Kidney epithelial cell (primary cell): ENCODE results near the gene NAPSA. TPM values are rescaled to one million over a fixed set of nuclear protein-coding genes. Genes with fewer than 3 reads are reported as not detected.
"Not testable (repeated sequence)": the region's sequence is repeated elsewhere in the genome, so short reads cannot be mapped to it uniquely, and the experiment has no call there.

Source experiments
- DNase-seq: peaks from one replicate; pipeline ENCODE4 v3.0.0-alpha.2; 2010; ENCODE audit warnings: low read depth
- H3K27me3 ChIP-seq: 2 replicates; pipeline ENCODE4 v1.6.0; 2011; ENCODE audit warnings: low read length; ENCODE audit not compliant: control insufficient read depth, insufficient read depth
- H3K36me3 ChIP-seq: 2 replicates; pipeline ENCODE4 v1.5.1; 2011; ENCODE audit warnings: low read length; ENCODE audit not compliant: control insufficient read depth, insufficient read depth
- H3K4me3 ChIP-seq: 2 replicates; pipeline ENCODE4 v1.5.1; 2011; ENCODE audit warnings: low read depth, mild to moderate bottlenecking, control low read depth, low read length
- CTCF ChIP-seq: IDR thresholded peaks from 2 replicates; pipeline ENCODE4 v1.5.1; 2011; ENCODE audit warnings: mild to moderate bottlenecking, moderate library complexity, low read length, control low read depth, inconsistent platforms; ENCODE audit not compliant: insufficient read depth, poor library complexity, severe bottlenecking
- total RNA-seq: library from RNA; depleted of rRNA; stranded (reverse); fragments of >200 nt; gene quantifications from 2 replicates; pipeline ENCODE4 v1.2.3, GENCODE V29; 2015

Gene NAPSA
- total RNA-seq, 1 donor from 2014 or later: 1.8 TPM

GRCh38 chr19:50399368-50399745 lies 33.9 kb upstream of the NAPSA start:
- H3K36me3 ChIP-seq: no peaks in the 10 kb centered on the region
- no peaks in the 10 kb centered on the region for H3K27me3 ChIP-seq
- TF ChIP-seq CTCF: no peak
- DNase-seq: no peak
- H3K4me3 ChIP-seq: no peak overlapping the region

GRCh38 chr19:50398675-50399367 lies 33.4 kb upstream of the NAPSA start:
- Histone ChIP-seq H3K36me3 (no peaks in the 10 kb centered on the region), H3K4me3 (no peak overlapping the region), H3K27me3 (no peaks in the 10 kb centered on the region)
- no peak for TF ChIP-seq CTCF
- no peak for DNase-seq

- no peak for TF ChIP-seq CTCF
- Histone ChIP-seq H3K36me3 (no peaks in the 10 kb centered on the region), H3K4me3 (no peak overlapping the region), H3K27me3 (no peaks in the 10 kb centered on the region)
- DNase-seq: no peak
These were observed 28.6 kb upstream of the NAPSA start for GRCh38 chr19:50394017-50394416.

DNA sequence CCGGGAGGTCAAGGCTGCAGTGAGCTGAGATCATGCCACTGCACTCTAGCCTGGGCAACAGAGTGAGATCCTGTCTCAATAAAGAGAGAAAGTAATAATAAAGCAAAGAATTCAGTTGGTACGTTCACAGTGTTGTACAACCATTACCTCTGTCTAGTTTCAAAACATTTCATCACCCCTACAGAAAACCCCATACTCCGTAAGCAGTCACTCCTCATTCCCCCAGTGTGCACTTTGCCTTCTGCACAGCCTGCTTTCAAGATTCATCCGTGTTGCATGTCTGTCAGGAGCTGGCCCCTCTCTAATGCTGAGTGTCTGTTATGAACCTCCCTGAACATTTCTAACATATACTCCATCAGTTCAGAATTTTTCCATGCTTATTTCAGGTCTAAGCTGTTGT lies 28.1 kb upstream of the NAPSA start:
- no peak for TF ChIP-seq CTCF
- Histone ChIP-seq H3K4me3 (no peak overlapping the region), H3K36me3 (no peaks in the 10 kb centered on the region), H3K27me3 (no peaks in the 10 kb centered on the region)
- no peak for DNase-seq

- H3K27me3 ChIP-seq: no peaks in the 10 kb centered on the region
- H3K36me3 ChIP-seq: no peaks in the 10 kb centered on the region
- DNase-seq: no peak
These were observed 27.3 kb upstream of the NAPSA start for GRCh38 chr19:50392759-50393158.

DNA sequence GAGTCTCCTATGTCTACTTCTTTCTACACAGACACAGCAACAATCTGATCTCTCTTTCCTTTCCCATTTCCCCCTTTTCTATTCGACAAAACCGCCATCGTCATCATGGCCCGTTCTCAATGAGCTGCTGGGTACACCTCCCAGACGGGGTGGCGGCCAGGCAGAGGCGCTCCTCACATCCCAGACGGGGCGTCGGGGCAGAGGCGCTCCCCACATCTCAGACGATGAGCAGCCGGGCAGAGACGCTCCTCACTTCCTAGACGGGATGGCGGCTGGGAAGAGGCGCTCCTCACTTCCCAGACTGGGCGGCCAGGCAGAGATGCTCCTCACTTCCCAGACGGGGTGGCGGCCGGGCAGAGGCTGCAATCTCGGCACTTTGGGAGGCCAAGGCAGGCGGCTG lies 25.5 kb upstream of the NAPSA start:
- not testable (repeated sequence) for H3K27me3 ChIP-seq, DNase-seq, H3K4me3 ChIP-seq, H3K36me3 ChIP-seq

More at GRCh38 chr19:50392759-50393158, 27.3 kb upstream of the NAPSA start:
- H3K4me3 ChIP-seq: no peak overlapping the region
- TF ChIP-seq CTCF: no peak

GRCh38 chr19:50390295-50390694 lies 24.9 kb upstream of the NAPSA start:
- H3K36me3 ChIP-seq, DNase-seq, H3K27me3 ChIP-seq: not testable (repeated sequence)

More at GRCh38 chr19:50390295-50390694, 24.9 kb upstream of the NAPSA start:
- not testable (repeated sequence) for H3K4me3 ChIP-seq
